ENCODE results near the gene ZNF497.

The ZNF497 gene

GRCh38 chr19:58401840-58402421 is 39.4 kb upstream of the ZNF497 start:
- TF ChIP-seq, protein P1, sequence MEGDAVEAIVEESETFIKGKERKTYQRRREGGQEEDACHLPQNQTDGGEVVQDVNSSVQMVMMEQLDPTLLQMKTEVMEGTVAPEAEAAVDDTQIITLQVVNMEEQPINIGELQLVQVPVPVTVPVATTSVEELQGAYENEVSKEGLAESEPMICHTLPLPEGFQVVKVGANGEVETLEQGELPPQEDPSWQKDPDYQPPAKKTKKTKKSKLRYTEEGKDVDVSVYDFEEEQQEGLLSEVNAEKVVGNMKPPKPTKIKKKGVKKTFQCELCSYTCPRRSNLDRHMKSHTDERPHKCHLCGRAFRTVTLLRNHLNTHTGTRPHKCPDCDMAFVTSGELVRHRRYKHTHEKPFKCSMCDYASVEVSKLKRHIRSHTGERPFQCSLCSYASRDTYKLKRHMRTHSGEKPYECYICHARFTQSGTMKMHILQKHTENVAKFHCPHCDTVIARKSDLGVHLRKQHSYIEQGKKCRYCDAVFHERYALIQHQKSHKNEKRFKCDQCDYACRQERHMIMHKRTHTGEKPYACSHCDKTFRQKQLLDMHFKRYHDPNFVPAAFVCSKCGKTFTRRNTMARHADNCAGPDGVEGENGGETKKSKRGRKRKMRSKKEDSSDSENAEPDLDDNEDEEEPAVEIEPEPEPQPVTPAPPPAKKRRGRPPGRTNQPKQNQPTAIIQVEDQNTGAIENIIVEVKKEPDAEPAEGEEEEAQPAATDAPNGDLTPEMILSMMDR (conservative IDR thresholded peaks at IDR 0.05; ENCODE audit: control insufficient read depth, insufficient read depth, low read depth, low read length): no peak
- peak overlapping the region; percentile 68 for H3K4me3 ChIP-seq (ENCODE audit: control insufficient read depth, low read depth, low read length)
- peak; percentile 23 for DNase-seq (ENCODE audit: low read depth)

GRCh38 chr19:58400916-58401839 is 38.6 kb upstream of the ZNF497 start:
- peak overlapping the region; percentile 68 for H3K4me3 ChIP-seq (ENCODE audit: control insufficient read depth, low read depth, low read length)
- TF ChIP-seq, protein P1 (conservative IDR thresholded peaks at IDR 0.05; ENCODE audit: control insufficient read depth, insufficient read depth, low read depth, low read length): no peak
- DNase-seq (ENCODE audit: low read depth): peak; percentile 99

DNA sequence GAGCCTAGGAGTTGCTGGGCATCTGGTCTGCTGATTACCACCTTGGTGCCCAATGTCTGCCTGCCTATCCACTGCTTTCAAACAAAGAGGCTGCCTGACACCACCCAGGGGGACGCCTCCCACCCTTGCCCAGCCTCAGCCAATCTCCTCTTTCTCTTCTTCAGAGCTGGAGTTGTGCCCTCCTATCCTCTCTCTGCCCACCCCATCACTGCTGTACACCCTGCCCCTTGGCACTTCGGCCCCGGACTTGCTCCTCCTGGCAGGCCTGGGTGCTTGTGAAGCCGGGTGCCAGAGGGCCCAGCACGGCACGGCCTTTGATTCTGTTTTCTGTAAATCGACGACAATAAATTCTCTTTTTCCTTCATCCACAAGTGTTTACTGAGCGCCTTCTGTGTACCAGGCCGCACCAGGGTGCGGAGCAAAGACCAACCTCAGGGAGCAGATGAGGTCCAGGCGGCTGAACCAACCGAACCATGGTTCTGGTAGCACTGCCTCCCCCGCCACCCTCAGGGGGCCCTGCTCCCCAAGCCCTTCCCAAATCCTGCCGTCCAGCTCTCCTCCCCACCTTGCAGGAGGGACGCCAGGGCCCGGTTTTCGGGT is 37.9 kb upstream of the ZNF497 start:
- no peak for DNase-seq (ENCODE audit: low read depth)
- peak overlapping the region; percentile 55 for H3K4me3 ChIP-seq (ENCODE audit: control insufficient read depth, low read depth, low read length)
- TF ChIP-seq, protein P1 (conservative IDR thresholded peaks at IDR 0.05; ENCODE audit: control insufficient read depth, insufficient read depth, low read depth, low read length): no peak

- H3K4me3 ChIP-seq (ENCODE audit: control insufficient read depth, low read depth, low read length): no peak overlapping the region
- no peak for DNase-seq (ENCODE audit: low read depth)
- TF ChIP-seq, protein P1 (conservative IDR thresholded peaks at IDR 0.05; ENCODE audit: control insufficient read depth, insufficient read depth, low read depth, low read length): no peak
These were observed 37.4 kb upstream of the ZNF497 start for GRCh38 chr19:58399903-58400302.

- TF ChIP-seq, protein P1 (conservative IDR thresholded peaks at IDR 0.05; ENCODE audit: control insufficient read depth, insufficient read depth, low read depth, low read length): no peak
- H3K4me3 ChIP-seq (ENCODE audit: control insufficient read depth, low read depth, low read length): no peak overlapping the region
- no peak for DNase-seq (ENCODE audit: low read depth)
These were observed 36.0 kb upstream of the ZNF497 start for GRCh38 chr19:58398545-58398944.

- H3K4me3 ChIP-seq (ENCODE audit: control insufficient read depth, low read depth, low read length): no peak overlapping the region
- TF ChIP-seq, protein P1 (conservative IDR thresholded peaks at IDR 0.05; ENCODE audit: control insufficient read depth, insufficient read depth, low read depth, low read length): no peak
- DNase-seq (ENCODE audit: low read depth): no peak
These were observed 35.5 kb upstream of the ZNF497 start for GRCh38 chr19:58398087-58398486.

Measured in fibroblast of mammary gland (primary cell).